Dermis blood vessel endothelial cell (primary cell): ENCODE data around the gene SLC2A13. TPM values are rescaled to one million over a fixed set of nuclear protein-coding genes. Genes with fewer than 3 reads are reported as not detected.
"Not testable (repeated sequence)": the region's sequence is repeated elsewhere in the genome, so short reads cannot be mapped to it uniquely, and the experiment has no call there.

Experiments used
- DNase-seq: peaks from one replicate; pipeline ENCODE4 v3.0.0; 2010
- total RNA-seq: library from RNA; depleted of rRNA; stranded (reverse); fragments of >200 nt; gene quantifications from 2 replicates; pipeline ENCODE4 v1.2.3, GENCODE V29; 2014

Gene SLC2A13
- total RNA-seq, 1 donor from 2014 or later: 6.5 TPM

- no peak for DNase-seq
Measured at GRCh38 chr12:39866135-39866534, 239.7 kb downstream of the SLC2A13 start.

GRCh38 chr12:39860695-39861094, 245.2 kb downstream of the SLC2A13 start:
- no peak for DNase-seq

- DNase-seq: no peak
Measured at GRCh38 chr12:39853003-39853402, 252.9 kb downstream of the SLC2A13 start.

DNA sequence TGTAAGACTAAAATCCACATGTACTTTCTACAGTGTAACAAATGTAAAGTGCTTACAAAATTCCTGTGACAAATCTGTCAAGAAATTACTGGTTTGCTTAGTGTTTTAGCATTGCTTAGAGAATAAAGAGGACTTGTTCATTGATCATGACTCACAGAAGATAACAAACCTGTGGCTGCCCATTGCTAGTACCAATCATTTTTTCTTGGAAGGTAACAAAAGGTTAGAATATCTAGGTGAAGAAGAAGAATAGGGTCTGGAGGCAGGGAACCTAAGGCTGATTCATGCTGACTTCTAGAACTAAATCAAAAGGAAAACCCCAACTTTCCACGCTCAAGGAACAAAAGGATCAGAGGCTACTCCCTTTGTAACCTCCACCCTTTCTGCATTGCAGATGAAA, 253.5 kb downstream of the SLC2A13 start:
- DNase-seq: no peak

- not testable (repeated sequence) for DNase-seq
Measured at GRCh38 chr12:39848218-39848617, 257.7 kb downstream of the SLC2A13 start.

- no peak for DNase-seq
Measured at GRCh38 chr12:39846971-39847650, 258.8 kb downstream of the SLC2A13 start.

- no peak for DNase-seq
Measured at GRCh38 chr12:39846304-39846703, 259.6 kb downstream of the SLC2A13 start.

GRCh38 chr12:39840422-39840821, 265.5 kb downstream of the SLC2A13 start:
- DNase-seq: no peak

- DNase-seq: no peak
Measured at GRCh38 chr12:39839072-39839471, 266.8 kb downstream of the SLC2A13 start.

GRCh38 chr12:39835517-39836489, 270.1 kb downstream of the SLC2A13 start:
- DNase-seq: no peak

GRCh38 chr12:39831587-39832315, 274.1 kb downstream of the SLC2A13 start:
- DNase-seq: no peak

DNA sequence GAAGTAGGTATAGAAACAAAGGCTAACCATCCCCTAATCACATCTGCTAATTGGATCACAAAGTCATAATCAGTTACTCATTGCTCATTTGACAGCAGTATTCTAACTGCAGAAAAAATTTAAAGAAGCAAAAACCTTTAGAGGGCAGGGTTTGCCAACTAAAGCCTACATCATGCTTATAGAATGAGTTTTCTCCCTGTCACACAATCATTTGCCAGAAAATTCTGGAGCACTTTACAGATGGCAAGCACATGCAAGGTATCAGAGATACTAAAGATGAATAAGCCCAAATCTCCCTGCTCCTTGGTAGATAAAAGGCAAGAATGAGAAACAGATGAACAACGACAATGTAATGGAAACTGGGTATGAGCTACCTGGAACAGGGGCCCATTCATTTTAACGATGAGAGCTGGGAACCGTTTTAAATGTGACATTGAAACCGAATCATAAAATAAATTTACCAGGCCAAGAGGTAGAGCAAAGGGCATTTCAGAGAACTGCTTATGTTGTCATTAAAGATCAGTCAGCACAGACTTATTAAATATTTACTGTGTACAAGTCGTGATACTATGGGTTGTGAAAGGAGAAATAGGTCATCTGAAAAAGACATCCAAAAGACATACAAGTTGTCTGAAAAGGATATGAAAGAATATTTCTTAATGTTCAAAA, 274.9 kb downstream of the SLC2A13 start:
- no peak for DNase-seq

- no peak for DNase-seq
Measured at GRCh38 chr12:39830171-39830570, 275.7 kb downstream of the SLC2A13 start.

DNA sequence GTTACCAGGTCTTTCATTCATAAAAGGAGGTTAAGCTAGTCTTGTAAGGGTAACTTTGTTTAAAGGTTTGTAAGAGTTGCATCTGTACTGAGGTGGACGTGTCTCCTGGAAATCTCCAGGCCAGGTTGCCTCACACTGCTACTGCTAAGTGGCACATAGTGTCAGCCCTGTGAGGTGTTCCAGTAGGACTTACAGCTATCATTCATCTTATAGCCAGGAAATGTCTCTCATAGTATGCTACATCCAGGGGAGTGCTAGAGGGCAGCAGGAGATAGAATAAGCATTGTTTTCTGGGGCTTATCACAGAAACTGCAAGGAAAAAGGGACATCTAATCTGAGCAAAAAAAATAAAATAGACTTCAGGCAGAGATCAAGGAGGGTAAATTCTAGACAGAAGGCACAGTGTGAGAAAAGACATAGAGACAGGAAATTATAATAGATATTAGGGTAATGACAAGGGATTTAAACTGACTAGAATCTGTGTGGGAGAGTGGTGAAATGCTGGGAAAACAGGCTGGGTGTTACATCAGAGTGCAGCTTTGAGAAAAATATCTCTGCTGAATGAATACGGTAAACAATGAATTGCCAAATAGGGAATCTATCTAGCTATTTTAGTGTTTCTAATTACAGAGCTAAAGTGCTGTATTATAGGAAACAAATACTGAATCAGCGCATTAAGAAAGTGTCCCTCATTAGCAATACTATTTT, 281.2 kb downstream of the SLC2A13 start:
- no peak for DNase-seq

DNA sequence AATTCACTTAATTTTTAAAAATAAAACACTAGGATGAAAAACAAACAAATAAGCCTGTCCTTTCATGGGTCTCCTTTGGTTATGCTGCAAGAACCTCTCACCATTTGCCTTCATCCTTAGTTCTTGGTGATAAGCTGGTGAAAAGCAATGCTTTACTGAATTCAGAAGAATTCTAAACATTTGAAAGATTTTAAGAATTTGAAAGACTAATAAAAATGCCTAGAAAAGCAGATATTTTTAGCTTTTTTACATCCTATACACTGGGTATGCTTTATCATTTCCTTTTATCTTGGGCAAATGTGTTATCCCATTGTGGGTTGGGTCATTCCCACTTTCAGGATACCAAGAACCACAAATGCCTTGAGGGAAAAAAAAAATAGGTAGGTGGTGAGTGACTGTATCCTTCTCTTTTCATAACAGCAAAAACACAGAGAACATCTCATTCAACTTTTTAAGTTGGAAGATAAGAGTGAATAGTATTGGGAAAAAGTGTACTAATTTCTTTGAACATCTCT, 289.2 kb downstream of the SLC2A13 start:
- DNase-seq: no peak

DNA sequence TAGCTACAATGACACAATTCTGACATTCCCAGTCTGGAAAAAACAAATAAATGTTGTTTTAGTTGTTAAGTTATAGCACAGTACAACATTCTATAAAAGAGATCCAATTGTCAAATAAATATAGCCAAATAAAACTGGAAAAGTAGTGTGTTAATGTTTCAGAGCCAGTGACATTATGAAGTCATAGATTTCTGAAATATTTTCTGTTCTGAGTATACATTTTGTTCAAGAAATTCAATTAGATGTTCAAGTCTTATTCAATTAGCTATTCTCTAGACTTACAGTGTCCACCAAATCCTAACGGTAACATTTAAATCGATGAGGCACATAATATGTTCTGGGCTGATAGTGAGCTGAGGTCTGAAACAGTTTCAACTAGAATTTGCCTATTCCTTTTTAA, 290.1 kb downstream of the SLC2A13 start:
- DNase-seq: no peak

GRCh38 chr12:39814626-39815025, 291.3 kb downstream of the SLC2A13 start:
- no peak for DNase-seq

DNA sequence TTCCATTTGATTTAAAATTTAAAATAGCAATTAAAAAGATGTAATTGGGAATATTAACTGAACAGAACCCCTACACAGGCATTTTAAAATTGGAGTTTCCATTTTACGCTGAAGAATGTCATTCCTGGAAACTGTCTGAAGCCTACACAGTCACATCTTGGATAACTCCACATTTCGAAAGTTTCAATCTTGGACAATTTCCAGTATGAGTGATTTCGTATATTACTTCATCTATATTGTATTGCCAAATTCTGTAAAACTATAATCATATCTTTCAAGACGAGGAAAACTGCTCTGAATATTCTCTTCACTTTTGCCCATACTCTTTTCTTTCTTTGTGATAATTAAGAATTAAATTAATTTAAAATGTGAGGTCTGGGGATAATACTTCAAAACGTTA, 292.1 kb downstream of the SLC2A13 start:
- DNase-seq: no peak

GRCh38 chr12:39812456-39812855, 293.4 kb downstream of the SLC2A13 start:
- DNase-seq: not testable (repeated sequence)

GRCh38 chr12:39807043-39807442, 298.8 kb downstream of the SLC2A13 start:
- no peak for DNase-seq

GRCh38 chr12:39805651-39806050, 300.2 kb downstream of the SLC2A13 start:
- DNase-seq: no peak

GRCh38 chr12:39804898-39805297, 301.0 kb downstream of the SLC2A13 start:
- DNase-seq: no peak
